ENCODE results near the gene FNDC7. TPM values are rescaled to one million over a fixed set of nuclear protein-coding genes. Genes with fewer than 3 reads are reported as not detected.

FNDC7 gene
- total RNA-seq, 1 donor from 2014 or later, result under 0.01 TPM

GRCh38 chr1:108668777-108669176 is 43.9 kb upstream of the FNDC7 start:
- H3K36me3 ChIP-seq (ENCODE audit: control insufficient read depth, insufficient read depth, low read length), result no peaks in the 10 kb centered on the region
- no peak for DNase-seq (ENCODE audit: low read depth)
- TF ChIP-seq CTCF (IDR thresholded peaks at IDR 0.05; ENCODE audit: insufficient read depth, low read length, severe bottlenecking), result no peak
- H3K4me3 ChIP-seq (ENCODE audit: low read depth, low read length), result no peak overlapping the region
- H3K27me3 ChIP-seq (ENCODE audit: control insufficient read depth, insufficient read depth, low read length), result no peaks in the 10 kb centered on the region
- no peak for FAIRE-seq

- FAIRE-seq (no peak), DNase-seq (ENCODE audit: low read depth) (no peak)
- no peaks in the 10 kb centered on the region for H3K27me3 ChIP-seq (ENCODE audit: control insufficient read depth, insufficient read depth, low read length)
- H3K36me3 ChIP-seq (ENCODE audit: control insufficient read depth, insufficient read depth, low read length), result no peaks in the 10 kb centered on the region
- no peak overlapping the region for H3K4me3 ChIP-seq (ENCODE audit: low read depth, low read length)
- no peak for TF ChIP-seq CTCF (IDR thresholded peaks at IDR 0.05; ENCODE audit: insufficient read depth, low read length, severe bottlenecking)
Observed at GRCh38 chr1:108669679-108670078, 43.0 kb upstream of the FNDC7 start.

- H3K27me3 ChIP-seq (ENCODE audit: control insufficient read depth, insufficient read depth, low read length), result no peaks in the 10 kb centered on the region
- H3K36me3 ChIP-seq (ENCODE audit: control insufficient read depth, insufficient read depth, low read length), result no peaks in the 10 kb centered on the region
- FAIRE-seq, result no peak
- H3K4me3 ChIP-seq (ENCODE audit: low read depth, low read length), result no peak overlapping the region
- no peak for TF ChIP-seq CTCF (IDR thresholded peaks at IDR 0.05; ENCODE audit: insufficient read depth, low read length, severe bottlenecking)
- DNase-seq (ENCODE audit: low read depth), result no peak
Observed at GRCh38 chr1:108670131-108670773, 42.5 kb upstream of the FNDC7 start.

GRCh38 chr1:108671143-108671542 is 41.6 kb upstream of the FNDC7 start:
- DNase-seq (ENCODE audit: low read depth) (no peak), FAIRE-seq (no peak)
- no peak for TF ChIP-seq CTCF (IDR thresholded peaks at IDR 0.05; ENCODE audit: insufficient read depth, low read length, severe bottlenecking)
- no peaks in the 10 kb centered on the region for H3K27me3 ChIP-seq (ENCODE audit: control insufficient read depth, insufficient read depth, low read length)
- H3K4me3 ChIP-seq (ENCODE audit: low read depth, low read length), result no peak overlapping the region
- no peaks in the 10 kb centered on the region for H3K36me3 ChIP-seq (ENCODE audit: control insufficient read depth, insufficient read depth, low read length)

GRCh38 chr1:108678706-108679105 is 34.0 kb upstream of the FNDC7 start:
- no peak for TF ChIP-seq CTCF (IDR thresholded peaks at IDR 0.05; ENCODE audit: insufficient read depth, low read length, severe bottlenecking)
- FAIRE-seq (no peak), DNase-seq (ENCODE audit: low read depth) (no peak)
- Histone ChIP-seq H3K36me3 (ENCODE audit: control insufficient read depth, insufficient read depth, low read length) (no peaks in the 10 kb centered on the region), H3K27me3 (ENCODE audit: control insufficient read depth, insufficient read depth, low read length) (no peaks in the 10 kb centered on the region), H3K4me3 (ENCODE audit: low read depth, low read length) (no peak overlapping the region)
